Natural killer cell (primary cell): ENCODE data around the gene PYGM. TPM values are rescaled to one million over a fixed set of nuclear protein-coding genes. Genes with fewer than 3 reads are reported as not detected.
A peak's percentile ranks its signal among the peaks of the same experiment; 100 is the strongest.

Source experiments
- ATAC-seq, 3 donors: fragments of 150-1000 bp in 2 of 3; fragments of 200-7000 bp in 1 of 3; cut with Tn5 transposase; 1 replicate in 1 of 3; 2 replicates in 2 of 3; pipeline ENCODE4 v1.10.0; 2021; ENCODE audit warnings: mild to moderate bottlenecking in 2 of 3, moderate library complexity in 2 of 3
- DNase-seq, 2 donors: peaks; one replicate each; pipeline versions ENCODE4 v3.0.0 to v3.0.0-alpha.2; 2013 to 2021; ENCODE audit warnings: mixed read lengths in 1 of 2
- H3K27ac ChIP-seq: one replicate; pipeline ENCODE4 v1.5.1; 2013; ENCODE audit warnings: mild to moderate bottlenecking, low read length
- H3K27me3 ChIP-seq: one replicate; pipeline ENCODE4 v1.6.1; 2013; ENCODE audit warnings: low read length; ENCODE audit not compliant: control insufficient read depth, insufficient read depth
- H3K36me3 ChIP-seq: one replicate; pipeline ENCODE4 v1.6.1; 2013; ENCODE audit warnings: low read length; ENCODE audit not compliant: control insufficient read depth, insufficient read depth
- H3K4me1 ChIP-seq: one replicate; pipeline ENCODE4 v1.6.1; 2013; ENCODE audit warnings: low read length; ENCODE audit not compliant: control insufficient read depth, insufficient read depth
- H3K4me3 ChIP-seq: one replicate; pipeline ENCODE4 v1.5.1; 2013; ENCODE audit warnings: low read length
- H3K9me3 ChIP-seq: one replicate; pipeline ENCODE4 v1.6.1; 2013; ENCODE audit warnings: low read length; ENCODE audit not compliant: control insufficient read depth, insufficient read depth
- H3K27ac Mint-ChIP-seq, 2 donors: one replicate each; pipeline ENCODE4 v1.8.0; 2022; ENCODE audit warnings: mild to moderate bottlenecking in 2 of 2, mixed read lengths in 2 of 2, moderate library complexity in 1 of 2
- H3K27me3 Mint-ChIP-seq, 2 donors: one replicate each; pipeline ENCODE4 v1.8.0; 2022; ENCODE audit warnings: low read depth in 2 of 2, mixed read lengths in 2 of 2
- H3K36me3 Mint-ChIP-seq: one replicate; pipeline ENCODE4 v1.8.0; 2022; ENCODE audit warnings: mixed read lengths
- H3K4me1 Mint-ChIP-seq, 2 donors: one replicate each; pipeline ENCODE4 v1.8.0; 2022; ENCODE audit warnings: mixed read lengths in 2 of 2
- H3K4me3 Mint-ChIP-seq: one replicate; pipeline ENCODE4 v1.8.0; 2022; ENCODE audit warnings: mild to moderate bottlenecking, moderate library complexity, mixed read lengths
- H3K9me3 Mint-ChIP-seq, 2 donors: one replicate each; pipeline ENCODE4 v1.8.0; 2022; ENCODE audit warnings: mixed read lengths in 2 of 2
- WGBS: methylation state at CpG from one replicate; pipeline ENCODE4 v1.1.7; 2013; ENCODE audit warnings: missing lambda C conversion rate; ENCODE audit not compliant: insufficient coverage; 5-methylcytosine and 5-hydroxymethylcytosine counted together
- intact Hi-C: fragments of 100-400 bp; cut with micrococcal nuclease; formaldehyde crosslinking; loops from one replicate; pipeline ENCODE4 v1.14.2; 2022
- total RNA-seq, 4 donors: library from RNA; stranded (reverse); fragments of 120-200 nt in 1 of 4; gene quantifications; one replicate each; pipeline versions ENCODE4 v1.2.3 to v1.2.4, GENCODE V29; 2013 to 2022
- TF ChIP-seq, protein P1 (sequence below): fragments of 200-600 bp; IDR thresholded peaks from one replicate; pipeline ENCODE4 v1.8.0; 2022; ENCODE audit warnings: antibody characterized with exemption

PYGM gene
- total RNA-seq, 3 donors from 2014 or later (not counting 1 experiment from before 2014, with no cell fraction given), result 4.1 to 8.4 (median 6.1) TPM

DNA sequence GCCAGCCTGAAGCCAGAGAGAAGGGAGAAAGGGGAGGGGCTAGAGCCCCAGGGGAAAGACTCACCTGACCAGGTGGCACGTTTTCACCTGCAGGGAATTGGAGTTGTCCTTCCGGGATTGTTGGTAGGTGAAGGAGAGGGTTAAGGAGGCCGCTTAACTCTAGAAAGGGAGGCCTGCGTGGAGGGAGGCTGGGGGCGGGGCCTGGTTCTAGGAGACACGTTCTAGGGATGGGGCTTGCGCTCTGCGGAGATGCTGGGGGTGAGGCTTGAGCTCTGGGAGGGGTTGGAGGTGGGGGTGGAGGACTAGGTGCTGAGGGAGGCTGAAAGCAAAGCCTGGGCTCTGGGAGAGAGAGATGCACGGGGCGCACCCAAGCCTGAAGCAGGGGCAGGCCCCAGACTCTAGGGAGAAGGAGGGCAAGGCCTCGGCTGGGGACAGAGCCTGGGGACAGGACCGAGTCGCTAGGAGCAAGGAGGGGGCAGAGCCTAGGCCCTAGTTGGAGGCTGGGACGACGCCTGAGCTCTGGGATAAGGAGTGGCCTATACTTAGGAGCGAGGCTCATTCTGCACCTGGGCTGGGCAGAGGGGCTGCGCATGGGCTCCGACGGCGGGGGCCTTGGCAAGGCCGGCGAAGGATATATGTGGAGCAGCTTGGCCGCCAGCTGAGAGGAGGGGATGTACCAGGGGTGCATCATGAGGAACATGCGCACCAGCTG lies 18.2 kb downstream of the PYGM start:
- H3K27ac Mint-ChIP-seq, result peak overlapping the region; percentile 74 to 79
- H3K4me1 Mint-ChIP-seq, result peaks cover 31 to 59% of the 10 kb centered on the region in 2 donors
- H3K9me3 ChIP-seq, result no peaks in the 10 kb centered on the region
- ATAC-seq (no peak), DNase-seq (no peak)
- intact Hi-C loops, result loop anchor here (5.0 kb wide), 1 partner anchor 71 kb away; the partner anchor contains the start of gene MEN1
- no peak overlapping the region for H3K27ac ChIP-seq
- H3K4me1 ChIP-seq, result peaks cover 44% of the 10 kb centered on the region
- H3K27me3 Mint-ChIP-seq, result no peaks in the 10 kb centered on the region
- peak overlapping the region; percentile 88 for H3K4me3 Mint-ChIP-seq
- TF ChIP-seq, protein P1, sequence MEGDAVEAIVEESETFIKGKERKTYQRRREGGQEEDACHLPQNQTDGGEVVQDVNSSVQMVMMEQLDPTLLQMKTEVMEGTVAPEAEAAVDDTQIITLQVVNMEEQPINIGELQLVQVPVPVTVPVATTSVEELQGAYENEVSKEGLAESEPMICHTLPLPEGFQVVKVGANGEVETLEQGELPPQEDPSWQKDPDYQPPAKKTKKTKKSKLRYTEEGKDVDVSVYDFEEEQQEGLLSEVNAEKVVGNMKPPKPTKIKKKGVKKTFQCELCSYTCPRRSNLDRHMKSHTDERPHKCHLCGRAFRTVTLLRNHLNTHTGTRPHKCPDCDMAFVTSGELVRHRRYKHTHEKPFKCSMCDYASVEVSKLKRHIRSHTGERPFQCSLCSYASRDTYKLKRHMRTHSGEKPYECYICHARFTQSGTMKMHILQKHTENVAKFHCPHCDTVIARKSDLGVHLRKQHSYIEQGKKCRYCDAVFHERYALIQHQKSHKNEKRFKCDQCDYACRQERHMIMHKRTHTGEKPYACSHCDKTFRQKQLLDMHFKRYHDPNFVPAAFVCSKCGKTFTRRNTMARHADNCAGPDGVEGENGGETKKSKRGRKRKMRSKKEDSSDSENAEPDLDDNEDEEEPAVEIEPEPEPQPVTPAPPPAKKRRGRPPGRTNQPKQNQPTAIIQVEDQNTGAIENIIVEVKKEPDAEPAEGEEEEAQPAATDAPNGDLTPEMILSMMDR, result no peak
- H3K9me3 Mint-ChIP-seq, result no peaks in the 10 kb centered on the region
- H3K36me3 ChIP-seq, result peaks cover 44% of the 10 kb centered on the region
- H3K4me3 ChIP-seq, result no peak overlapping the region
- H3K36me3 Mint-ChIP-seq, result no peaks in the 10 kb centered on the region
- no peaks in the 10 kb centered on the region for H3K27me3 ChIP-seq
- 92% methylated on average over 24 of the region's 24 CpGs for WGBS

DNA sequence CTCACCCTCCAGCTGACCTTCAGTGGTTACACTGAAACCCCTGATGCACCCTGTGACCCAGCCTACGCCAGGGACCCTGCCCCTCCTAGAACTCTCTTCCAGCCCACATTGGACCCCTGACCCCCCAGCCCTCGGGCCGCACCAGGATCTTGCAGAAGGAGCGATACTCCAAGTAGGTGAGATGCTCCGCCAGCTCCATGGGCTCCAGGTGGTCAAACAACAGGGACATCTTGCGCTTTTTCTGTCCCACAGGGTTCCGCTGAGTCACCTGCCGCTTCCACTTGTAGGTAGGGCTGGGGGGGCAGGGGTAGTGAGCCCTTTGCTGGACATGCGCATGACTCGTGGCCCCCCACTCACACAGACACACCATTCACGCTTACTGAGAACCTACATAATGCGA lies 19.9 kb downstream of the PYGM start:
- TF ChIP-seq, protein P1, result no peak
- H3K27me3 ChIP-seq, result no peaks in the 10 kb centered on the region
- peaks cover 45% of the 10 kb centered on the region for H3K4me1 ChIP-seq
- Mint-ChIP-seq H3K27ac (peak overlapping the region; percentile 24 to 54), H3K4me3 (no peak overlapping the region), H3K4me1 (peaks cover 33 to 51% of the 10 kb centered on the region in 2 donors), H3K9me3 (no peaks in the 10 kb centered on the region), H3K36me3 (no peaks in the 10 kb centered on the region), H3K27me3 (no peaks in the 10 kb centered on the region)
- no peaks in the 10 kb centered on the region for H3K9me3 ChIP-seq
- no peak overlapping the region for H3K27ac ChIP-seq
- WGBS, result 96% methylated on average over 12 of the region's 12 CpGs
- intact Hi-C loops, result loop anchor here (5.0 kb wide), 1 partner anchor 72 kb away; the partner anchor contains the start of gene MEN1
- no peak overlapping the region for H3K4me3 ChIP-seq
- no peak for DNase-seq
- H3K36me3 ChIP-seq, result peaks cover 61% of the 10 kb centered on the region
- no peak for ATAC-seq

DNA sequence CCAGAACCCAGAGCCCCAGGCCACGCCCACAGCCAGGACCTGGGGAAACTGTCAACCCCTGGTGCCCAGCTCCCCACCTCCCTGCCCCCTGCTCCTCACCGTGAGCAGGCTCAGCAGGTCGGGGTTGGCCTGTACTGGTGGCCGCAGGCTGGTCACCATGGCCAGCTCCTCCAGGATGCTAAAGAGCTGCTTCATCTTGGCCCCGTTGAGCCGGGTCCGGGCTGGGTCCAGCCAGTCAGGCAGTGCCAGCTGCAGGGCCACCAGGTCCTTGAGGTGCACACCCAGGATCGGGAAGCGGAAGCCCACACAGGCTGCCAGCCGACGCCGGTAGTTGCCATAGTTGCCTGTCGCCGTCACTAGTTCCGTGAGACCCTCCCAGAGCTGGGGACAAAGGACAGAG lies 23.1 kb downstream of the PYGM start:
- peaks cover 25% of the 10 kb centered on the region for H3K4me1 ChIP-seq
- no peaks in the 10 kb centered on the region for H3K9me3 ChIP-seq
- TF ChIP-seq, protein P1, result no peak
- Mint-ChIP-seq H3K27me3 (no peaks in the 10 kb centered on the region), H3K4me1 (peaks cover 17 to 35% of the 10 kb centered on the region in 2 donors), H3K9me3 (no peaks in the 10 kb centered on the region), H3K36me3 (no peaks in the 10 kb centered on the region), H3K27ac (peak overlapping the region in 1 of 2 donors; percentile 49), H3K4me3 (no peak overlapping the region)
- intact Hi-C loops, result no loop called here
- H3K27ac ChIP-seq, result no peak overlapping the region
- peaks cover 85% of the 10 kb centered on the region for H3K36me3 ChIP-seq
- H3K27me3 ChIP-seq, result no peaks in the 10 kb centered on the region
- DNase-seq (no peak), ATAC-seq (no peak)
- WGBS, result 93% methylated on average over 14 of the region's 15 CpGs
- H3K4me3 ChIP-seq, result no peak overlapping the region
